C4-2B (cell line): ENCODE data around the gene LEPROT.

Experiments used
- H3K27ac ChIP-seq: fragments of 450-650 bp; 2 replicates; pipeline ENCODE4 v1.5.1; 2017
- ZFX ChIP-seq: fragments of 450-650 bp; IDR thresholded peaks from 2 replicates; pipeline ENCODE4 v1.6.1; 2017
- TF ChIP-seq, protein P1 (sequence below): fragments of 450-650 bp; conservative IDR thresholded peaks from 2 replicates; pipeline ENCODE4 v1.5.1; 2017; ENCODE audit warnings: mild to moderate bottlenecking

The LEPROT gene

DNA sequence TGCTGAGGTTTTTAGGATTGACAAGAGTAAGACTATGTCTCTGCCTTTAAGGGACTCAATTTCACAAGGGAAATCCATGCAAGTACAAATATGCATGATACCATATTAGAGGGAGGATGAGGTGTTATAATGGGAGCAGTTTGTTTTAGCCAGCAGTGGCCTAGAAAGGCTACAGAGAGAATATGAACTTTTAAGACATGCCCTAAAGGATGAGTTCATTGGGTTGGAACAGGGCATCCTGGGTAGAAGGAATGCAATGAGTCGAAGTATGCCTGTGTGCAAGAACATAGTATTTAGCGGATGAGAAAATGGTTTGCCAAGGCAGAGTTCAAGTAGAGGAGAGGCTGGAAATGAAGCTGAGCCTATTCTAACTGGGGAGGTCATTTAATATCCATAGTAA, 32.6 kb upstream of the LEPROT start:
- TF ChIP-seq, protein P1, sequence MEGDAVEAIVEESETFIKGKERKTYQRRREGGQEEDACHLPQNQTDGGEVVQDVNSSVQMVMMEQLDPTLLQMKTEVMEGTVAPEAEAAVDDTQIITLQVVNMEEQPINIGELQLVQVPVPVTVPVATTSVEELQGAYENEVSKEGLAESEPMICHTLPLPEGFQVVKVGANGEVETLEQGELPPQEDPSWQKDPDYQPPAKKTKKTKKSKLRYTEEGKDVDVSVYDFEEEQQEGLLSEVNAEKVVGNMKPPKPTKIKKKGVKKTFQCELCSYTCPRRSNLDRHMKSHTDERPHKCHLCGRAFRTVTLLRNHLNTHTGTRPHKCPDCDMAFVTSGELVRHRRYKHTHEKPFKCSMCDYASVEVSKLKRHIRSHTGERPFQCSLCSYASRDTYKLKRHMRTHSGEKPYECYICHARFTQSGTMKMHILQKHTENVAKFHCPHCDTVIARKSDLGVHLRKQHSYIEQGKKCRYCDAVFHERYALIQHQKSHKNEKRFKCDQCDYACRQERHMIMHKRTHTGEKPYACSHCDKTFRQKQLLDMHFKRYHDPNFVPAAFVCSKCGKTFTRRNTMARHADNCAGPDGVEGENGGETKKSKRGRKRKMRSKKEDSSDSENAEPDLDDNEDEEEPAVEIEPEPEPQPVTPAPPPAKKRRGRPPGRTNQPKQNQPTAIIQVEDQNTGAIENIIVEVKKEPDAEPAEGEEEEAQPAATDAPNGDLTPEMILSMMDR: no peak
- TF ChIP-seq ZFX: no peak
- no peak overlapping the region for H3K27ac ChIP-seq

DNA sequence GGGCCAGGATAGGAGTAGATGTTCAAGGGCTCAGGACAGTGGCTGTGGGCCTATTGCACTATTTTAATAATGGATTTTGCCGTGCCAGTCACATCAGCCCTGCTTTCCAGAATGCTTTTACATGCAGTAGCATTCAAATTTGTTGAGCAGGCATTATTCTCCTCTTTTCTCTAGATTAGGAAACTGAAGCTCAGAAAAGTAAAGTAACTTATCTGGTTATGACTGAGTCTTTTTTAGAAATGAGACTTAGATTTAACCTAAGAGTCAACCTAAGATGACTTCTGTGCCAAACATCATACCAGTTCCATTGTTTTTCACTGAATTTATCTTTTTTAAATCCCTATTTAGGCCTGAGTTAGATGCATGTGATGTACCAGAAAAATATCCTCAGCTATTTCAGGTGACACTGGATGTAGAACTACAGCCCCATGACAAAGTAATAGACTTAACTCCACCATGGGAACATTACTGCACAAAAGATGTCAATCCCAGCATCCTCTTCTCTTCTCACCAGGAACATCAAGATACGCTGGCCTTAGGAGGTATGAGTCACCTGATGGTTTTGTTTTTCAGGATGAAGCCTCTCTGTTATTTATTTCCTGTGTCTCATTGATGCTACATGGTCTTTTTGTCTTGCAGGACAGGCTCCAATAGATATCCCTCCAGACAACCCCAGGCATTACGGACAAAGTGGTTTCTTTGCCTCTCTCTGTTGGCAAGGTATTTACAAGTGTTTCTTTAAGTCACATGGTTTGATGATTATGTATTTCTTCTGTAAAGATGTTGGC, 31.4 kb upstream of the LEPROT start:
- TF ChIP-seq ZFX: no peak
- TF ChIP-seq, protein P1: no peak
- H3K27ac ChIP-seq: no peak overlapping the region

DNA sequence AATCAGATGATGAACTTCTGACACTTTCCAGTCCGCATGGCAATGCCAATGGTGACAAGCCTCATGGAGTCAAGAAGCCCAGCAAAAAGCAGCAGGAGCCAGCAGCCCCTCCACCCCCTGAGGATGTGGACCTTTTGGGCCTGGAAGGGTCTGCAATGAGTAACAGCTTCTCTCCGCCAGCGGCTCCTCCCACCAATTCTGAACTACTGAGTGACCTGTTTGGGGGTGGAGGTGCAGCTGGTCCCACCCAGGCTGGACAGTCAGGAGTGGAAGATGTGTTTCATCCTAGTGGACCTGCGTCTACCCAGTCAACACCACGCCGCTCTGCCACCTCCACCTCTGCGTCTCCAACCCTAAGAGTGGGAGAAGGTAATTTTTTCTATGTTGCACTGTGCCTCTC, 28.0 kb upstream of the LEPROT start:
- TF ChIP-seq, protein P1: no peak
- TF ChIP-seq ZFX: no peak
- H3K27ac ChIP-seq: no peak overlapping the region

DNA sequence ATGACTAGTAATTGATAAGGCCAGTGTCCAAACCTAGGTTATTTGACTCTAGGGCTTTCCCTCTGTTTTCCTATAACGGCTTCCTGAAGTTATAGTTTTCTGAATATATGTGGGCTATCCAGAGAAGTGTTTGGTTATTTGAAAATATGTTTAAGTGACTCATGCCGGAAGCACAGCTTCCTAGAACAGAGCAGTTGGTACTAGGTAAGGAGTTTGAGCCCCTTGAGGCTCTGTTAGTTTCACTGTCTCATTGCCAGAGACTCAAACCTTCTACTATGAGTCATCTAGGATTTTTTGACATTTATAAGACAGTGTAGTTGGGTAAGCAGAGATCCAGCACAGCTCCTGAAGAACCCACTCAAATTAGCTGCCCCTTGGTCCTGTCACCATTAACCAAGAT, 27.1 kb upstream of the LEPROT start:
- no peak overlapping the region for H3K27ac ChIP-seq
- TF ChIP-seq, protein P1: no peak
- TF ChIP-seq ZFX: no peak

DNA sequence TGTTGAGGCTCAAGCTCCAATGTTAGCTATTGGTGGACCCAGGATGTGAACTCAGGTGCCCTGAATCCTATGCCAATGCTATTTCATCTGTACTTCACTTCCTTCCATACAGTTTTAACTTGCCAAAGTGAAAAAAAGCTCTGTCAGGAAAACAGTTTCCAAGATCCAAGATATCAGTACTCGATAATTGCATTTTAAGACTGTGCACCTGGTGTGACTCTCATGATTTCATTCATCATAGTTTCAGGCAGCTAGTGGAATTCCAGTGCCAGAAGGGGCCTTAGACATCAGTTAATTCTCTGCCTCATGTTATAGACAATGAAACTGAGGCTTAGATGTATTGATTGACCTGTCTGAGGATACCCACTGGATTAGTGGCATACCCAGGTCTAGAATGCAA, 26.5 kb upstream of the LEPROT start:
- no peak for TF ChIP-seq ZFX
- TF ChIP-seq, protein P1: no peak
- no peak overlapping the region for H3K27ac ChIP-seq

DNA sequence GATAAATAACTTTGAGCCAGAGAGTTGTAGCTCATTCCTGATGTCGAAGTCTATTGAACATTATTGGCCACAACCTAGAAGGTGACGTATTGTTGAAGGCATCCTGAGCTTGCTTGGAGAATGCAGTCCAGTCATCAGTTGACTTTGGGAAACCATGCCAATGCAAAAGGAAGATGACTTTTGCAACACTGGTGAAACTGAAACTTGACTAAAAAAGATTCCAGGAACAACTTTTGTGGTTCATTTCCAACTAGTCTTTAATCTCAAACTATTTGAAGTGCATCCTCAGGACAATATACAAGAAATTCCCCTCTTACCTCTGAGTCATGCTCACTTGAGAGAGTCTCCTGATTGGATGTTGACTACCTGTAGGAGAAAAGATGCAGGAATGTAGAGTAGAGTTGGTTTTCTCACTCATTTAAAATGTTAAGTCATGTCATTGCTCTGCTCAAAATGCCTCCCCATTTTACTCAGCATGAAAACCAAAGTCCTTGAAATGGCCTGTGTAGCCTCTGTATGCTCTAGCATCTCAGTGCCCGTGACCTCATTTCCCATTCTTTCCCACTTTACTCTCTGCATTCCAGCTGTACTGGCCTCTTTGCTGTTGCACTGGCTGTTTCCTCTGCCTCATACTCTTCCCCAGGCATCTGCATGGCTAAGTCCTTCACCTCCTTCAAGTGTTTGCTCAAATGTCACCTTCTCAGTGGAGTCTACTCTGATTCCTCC, 24.4 kb upstream of the LEPROT start:
- TF ChIP-seq, protein P1: no peak
- H3K27ac ChIP-seq: no peak overlapping the region

DNA sequence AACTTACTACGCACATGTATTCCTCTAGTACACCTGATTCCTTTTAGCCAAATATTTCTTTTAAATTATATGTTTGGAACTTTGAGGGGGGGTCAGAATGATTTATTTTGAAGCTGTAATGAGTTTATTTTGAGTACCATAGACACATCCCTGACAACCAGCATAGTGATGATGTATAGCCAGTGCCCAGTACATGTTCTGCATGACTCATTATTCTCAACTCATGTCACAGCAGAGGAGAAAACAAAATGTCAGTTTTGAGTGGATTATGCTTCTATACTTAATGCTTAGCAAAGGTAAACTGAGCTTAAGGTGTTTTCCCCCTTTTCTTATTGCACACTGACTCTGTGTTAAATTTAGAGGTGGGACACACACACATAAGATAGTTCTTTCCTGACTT, 22.4 kb upstream of the LEPROT start:
- H3K27ac ChIP-seq: no peak overlapping the region
- TF ChIP-seq, protein P1: no peak
- TF ChIP-seq ZFX: no peak
